ENCODE results near the gene BNC2.

DNA sequence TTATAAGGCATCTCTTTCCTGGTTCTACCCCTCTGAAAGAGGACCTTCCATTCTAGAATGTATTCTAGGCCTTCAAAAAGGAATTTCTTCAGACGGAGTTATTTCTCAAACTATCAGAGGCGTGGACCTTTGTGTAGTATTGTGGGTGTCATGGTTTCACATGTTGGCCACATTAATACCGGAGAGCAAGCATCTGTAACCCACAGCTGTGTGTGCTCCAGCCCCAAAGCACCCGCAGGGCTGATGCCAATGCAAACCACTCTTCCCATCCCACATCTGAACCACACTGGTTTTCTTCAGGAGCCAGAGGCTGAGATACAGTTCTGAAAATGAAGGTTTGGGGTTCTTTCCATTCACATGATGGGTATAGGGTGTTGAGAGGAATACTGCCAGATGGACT is 127.1 kb downstream of the BNC2 start:
- TF ChIP-seq, protein P1, sequence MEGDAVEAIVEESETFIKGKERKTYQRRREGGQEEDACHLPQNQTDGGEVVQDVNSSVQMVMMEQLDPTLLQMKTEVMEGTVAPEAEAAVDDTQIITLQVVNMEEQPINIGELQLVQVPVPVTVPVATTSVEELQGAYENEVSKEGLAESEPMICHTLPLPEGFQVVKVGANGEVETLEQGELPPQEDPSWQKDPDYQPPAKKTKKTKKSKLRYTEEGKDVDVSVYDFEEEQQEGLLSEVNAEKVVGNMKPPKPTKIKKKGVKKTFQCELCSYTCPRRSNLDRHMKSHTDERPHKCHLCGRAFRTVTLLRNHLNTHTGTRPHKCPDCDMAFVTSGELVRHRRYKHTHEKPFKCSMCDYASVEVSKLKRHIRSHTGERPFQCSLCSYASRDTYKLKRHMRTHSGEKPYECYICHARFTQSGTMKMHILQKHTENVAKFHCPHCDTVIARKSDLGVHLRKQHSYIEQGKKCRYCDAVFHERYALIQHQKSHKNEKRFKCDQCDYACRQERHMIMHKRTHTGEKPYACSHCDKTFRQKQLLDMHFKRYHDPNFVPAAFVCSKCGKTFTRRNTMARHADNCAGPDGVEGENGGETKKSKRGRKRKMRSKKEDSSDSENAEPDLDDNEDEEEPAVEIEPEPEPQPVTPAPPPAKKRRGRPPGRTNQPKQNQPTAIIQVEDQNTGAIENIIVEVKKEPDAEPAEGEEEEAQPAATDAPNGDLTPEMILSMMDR (conservative IDR thresholded peaks at IDR 0.05 in 1 of 2, IDR thresholded peaks at IDR 0.05 in 1 of 2; ENCODE audit: low read depth in 1 of 2, low read length in 2 of 2) = no peak
- TF ChIP-seq EZH2 (IDR thresholded peaks at IDR 0.05; ENCODE audit: low read length, missing control alignments) = no peak

All from fibroblast of lung (primary cell).